CD14-positive monocyte (primary cell): ENCODE results near the gene SLC25A36. TPM values are rescaled to one million over a fixed set of nuclear protein-coding genes. Genes with fewer than 3 reads are reported as not detected.

Source experiments
- DNase-seq, 3 donors: peaks; one replicate each; pipeline ENCODE4 v3.0.0-alpha.2; 2011 to 2022
- H2AFZ ChIP-seq: 2 replicates; pipeline ENCODE4 v1.6.0; 2012; ENCODE audit warnings: mild to moderate bottlenecking, low read depth, low read length, inconsistent platforms; ENCODE audit not compliant: insufficient read depth, poor library complexity, severe bottlenecking
- H3K27ac ChIP-seq, 2 donors: 1 replicate in 1 of 2; 2 replicates in 1 of 2; pipeline ENCODE4 v1.5.1; 2012 to 2013; ENCODE audit warnings: low read length in 2 of 2, control low read depth in 1 of 2, inconsistent platforms in 1 of 2, low read depth in 1 of 2, mild to moderate bottlenecking in 1 of 2
- H3K27me3 ChIP-seq, 2 donors: one replicate each; pipeline versions ENCODE4 v1.6.0 to v1.6.1; 2011 to 2013; ENCODE audit warnings: low read length in 2 of 2; ENCODE audit not compliant: control insufficient read depth in 2 of 2, insufficient read depth in 2 of 2
- H3K36me3 ChIP-seq, 2 donors: replicated peaks in 1 of 2; 1 replicate in 1 of 2; 2 replicates in 1 of 2; pipeline versions ENCODE4 v1.5.1 to v1.6.1; 2012 to 2013; ENCODE audit warnings: low read length in 2 of 2, control low read depth in 1 of 2, inconsistent platforms in 1 of 2, mild to moderate bottlenecking in 1 of 2; ENCODE audit not compliant: insufficient read depth in 2 of 2, control insufficient read depth in 1 of 2
- H3K4me1 ChIP-seq, 2 donors: 1 replicate in 1 of 2; 2 replicates in 1 of 2; pipeline versions ENCODE4 v1.5.1 to v1.6.1; 2012 to 2013; ENCODE audit warnings: low read length in 2 of 2, control low read depth in 1 of 2, inconsistent platforms in 1 of 2, mild to moderate bottlenecking in 1 of 2, moderate library complexity in 1 of 2; ENCODE audit not compliant: insufficient read depth in 2 of 2, control insufficient read depth in 1 of 2
- H3K4me2 ChIP-seq: replicated peaks from 2 replicates; pipeline ENCODE3; 2012; ENCODE audit warnings: low read length, moderate library complexity, mild to moderate bottlenecking; ENCODE audit not compliant: poor library complexity, severe bottlenecking; ENCODE audit errors: extremely low read depth
- H3K4me3 ChIP-seq, 3 experiments: fragments of 200-600 bp in 1 of 3; sonication (generic) in 1 of 3; replicated peaks in 1 of 3; 1 replicate in 2 of 3; 2 replicates in 1 of 3; pipeline ENCODE4 v1.5.1; 2011 to 2013; ENCODE audit warnings: low read length in 3 of 3, mild to moderate bottlenecking in 3 of 3, control low read depth in 2 of 3, low read depth in 2 of 3, inconsistent platforms in 1 of 3, moderate library complexity in 1 of 3
- H3K79me2 ChIP-seq: 2 replicates; pipeline ENCODE4 v1.6.0; 2012; ENCODE audit warnings: mild to moderate bottlenecking, control low read depth, inconsistent platforms, low read length, moderate library complexity; ENCODE audit not compliant: insufficient read depth
- H3K9ac ChIP-seq: 2 replicates; pipeline ENCODE4 v1.6.0; 2017; ENCODE audit warnings: low read length, mild to moderate bottlenecking; ENCODE audit not compliant: insufficient read depth, poor library complexity, severe bottlenecking
- H3K9me3 ChIP-seq, 2 donors: replicated peaks in 1 of 2; 1 replicate in 1 of 2; 2 replicates in 1 of 2; pipeline versions ENCODE4 v1.5.1 to v1.6.1; 2012 to 2013; ENCODE audit warnings: low read length in 2 of 2, control low read depth in 1 of 2; ENCODE audit not compliant: control insufficient read depth in 1 of 2, insufficient read depth in 1 of 2
- H4K20me1 ChIP-seq: 2 replicates; pipeline ENCODE4 v1.6.0; 2012; ENCODE audit warnings: mild to moderate bottlenecking, low read length, control low read depth, moderate library complexity; ENCODE audit not compliant: insufficient read depth
- H3K27ac Mint-ChIP-seq, 7 donors: one replicate each; pipeline ENCODE4 v1.8.0; 2020; ENCODE audit warnings: mild to moderate bottlenecking in 7 of 7, mixed read lengths in 7 of 7, moderate library complexity in 6 of 7, inconsistent platforms in 2 of 7
- H3K27me3 Mint-ChIP-seq, 3 donors: one replicate each; pipeline ENCODE4 v1.8.0; 2021 to 2022; ENCODE audit warnings: low read depth in 3 of 3, mild to moderate bottlenecking in 3 of 3, mixed read lengths in 3 of 3, moderate library complexity in 3 of 3, inconsistent platforms in 1 of 3
- H3K36me3 Mint-ChIP-seq, 2 donors: one replicate each; pipeline ENCODE4 v1.8.0; 2020; ENCODE audit warnings: mixed read lengths in 2 of 2, inconsistent platforms in 1 of 2, mild to moderate bottlenecking in 1 of 2
- H3K4me1 Mint-ChIP-seq: one replicate; pipeline ENCODE4 v1.8.0; 2020; ENCODE audit warnings: mild to moderate bottlenecking, mixed read lengths
- H3K4me3 Mint-ChIP-seq, 2 donors: one replicate each; pipeline ENCODE4 v1.8.0; 2020; ENCODE audit warnings: mild to moderate bottlenecking in 2 of 2, mixed read lengths in 2 of 2, moderate library complexity in 1 of 2
- H3K9me3 Mint-ChIP-seq, 7 donors: one replicate each; pipeline ENCODE4 v1.8.0; 2020 to 2022; ENCODE audit warnings: mixed read lengths in 7 of 7, mild to moderate bottlenecking in 6 of 7, moderate library complexity in 6 of 7, inconsistent platforms in 2 of 7
- CTCF ChIP-seq: fragments of 200-600 bp; IDR thresholded peaks from one replicate; pipeline ENCODE4 v1.8.0; 2022; ENCODE audit warnings: antibody characterized with exemption, mild to moderate bottlenecking
- WGBS: methylation state at CpG from one replicate; pipeline ENCODE4 v1.1.5; 2013; ENCODE audit warnings: missing lambda C conversion rate; ENCODE audit not compliant: insufficient coverage; 5-methylcytosine and 5-hydroxymethylcytosine counted together
- intact Hi-C, 2 donors: fragments of 100-400 bp; cut with micrococcal nuclease; formaldehyde crosslinking; loops; one replicate each; pipeline versions ENCODE4 v1.15.0 to v1.15.1; 2023
- polyA plus RNA-seq, 3 donors: library from polyadenylated mRNA; depleted of rRNA in 1 of 3; unstranded in 2 of 3; stranded (reverse) in 1 of 3; fragments of 300-500 nt in 2 of 3; fragments of >200 nt in 1 of 3; fragmentation: Illumina TruSeq in 2 of 3; gene quantifications; 1 replicate in 2 of 3; 2 replicates in 1 of 3; pipeline ENCODE4 v1.2.3, GENCODE V29; 2012 to 2021

The SLC25A36 gene
- polyA plus RNA-seq, 3 donors, result 20.4 to 30.3 (median 20.6) TPM

DNA sequence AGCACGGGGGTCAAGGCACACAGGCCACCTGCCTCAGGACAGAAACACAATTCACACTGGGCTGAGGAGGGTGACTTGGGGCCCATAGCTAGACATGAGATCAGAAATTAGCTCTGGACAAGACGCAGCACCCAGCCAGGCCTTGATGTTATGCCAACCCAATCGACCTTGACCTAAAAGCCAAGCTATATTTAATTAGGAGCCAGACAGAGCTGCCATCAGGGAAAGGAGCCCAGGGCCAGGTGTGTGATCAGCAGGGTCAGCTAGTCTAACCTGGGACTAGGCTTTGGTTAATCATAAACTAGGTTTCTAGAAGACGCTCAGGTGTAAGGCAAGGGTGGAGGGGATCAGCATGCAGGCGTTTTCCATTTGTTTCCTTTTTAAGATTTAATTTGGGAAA, 23.9 kb upstream of the SLC25A36 start:
- Histone ChIP-seq H3K27ac (no peak overlapping the region), H2AFZ (no peak overlapping the region), H3K4me2 (no peak overlapping the region), H3K4me3 (no peak overlapping the region), H3K36me3 (no peaks in the 10 kb centered on the region), H3K27me3 (no peaks in the 10 kb centered on the region), H3K4me1 (no peaks in the 10 kb centered on the region), H3K79me2 (no peaks in the 10 kb centered on the region), H3K9me3 (no peaks in the 10 kb centered on the region), H4K20me1 (no peaks in the 10 kb centered on the region), H3K9ac (no peak overlapping the region)
- H3K36me3 Mint-ChIP-seq, result no peaks in the 10 kb centered on the region
- intact Hi-C loops, result no loop called here
- DNase-seq, result no peak
- H3K27ac Mint-ChIP-seq, result no peak overlapping the region
- no peak for TF ChIP-seq CTCF
- WGBS, result 100% methylated on average over 2 of the region's 5 CpGs
- H3K4me1 Mint-ChIP-seq, result no peaks in the 10 kb centered on the region
- peaks cover 0 to 3% (median 2%) of the 10 kb centered on the region in 3 donors for H3K27me3 Mint-ChIP-seq
- H3K9me3 Mint-ChIP-seq, result no peaks in the 10 kb centered on the region
- H3K4me3 Mint-ChIP-seq, result no peak overlapping the region

DNA sequence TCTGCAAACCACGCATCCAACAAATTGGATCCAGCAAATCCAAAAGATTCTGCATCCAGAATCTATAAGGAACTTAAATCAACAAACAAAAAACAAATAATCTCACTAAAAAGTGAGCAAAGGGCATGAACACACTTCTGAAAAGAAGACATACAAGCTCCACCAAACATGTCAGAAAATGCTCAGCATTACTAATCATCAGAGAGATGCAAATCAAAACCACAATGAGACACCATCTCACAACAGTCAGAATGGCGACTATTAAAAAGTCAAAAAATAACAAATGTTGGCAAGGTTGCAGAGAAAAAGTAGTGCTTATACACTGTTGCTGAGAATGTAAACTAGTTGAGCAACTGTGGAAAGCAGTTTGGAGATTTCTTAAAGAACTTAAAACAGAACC, 21.6 kb upstream of the SLC25A36 start:
- TF ChIP-seq CTCF, result no peak
- H4K20me1 ChIP-seq, result no peaks in the 10 kb centered on the region
- intact Hi-C loops, result loop anchor here in 1 of 2 donors (10.0 kb wide), 1 partner anchor 55 kb away; no protein-coding TSS in a partner anchor
- no peak overlapping the region for H3K27ac ChIP-seq
- no peaks in the 10 kb centered on the region for H3K9me3 ChIP-seq
- no peaks in the 10 kb centered on the region for H3K4me1 ChIP-seq
- H3K9me3 Mint-ChIP-seq, result peaks cover 0 to 1% (median 0%) of the 10 kb centered on the region in 7 donors
- H3K4me1 Mint-ChIP-seq, result no peaks in the 10 kb centered on the region
- no peaks in the 10 kb centered on the region for H3K36me3 Mint-ChIP-seq
- H3K36me3 ChIP-seq, result no peaks in the 10 kb centered on the region
- H3K9ac ChIP-seq, result no peak overlapping the region
- H3K79me2 ChIP-seq, result no peaks in the 10 kb centered on the region
- no peak for DNase-seq
- H2AFZ ChIP-seq, result no peak overlapping the region
- H3K4me2 ChIP-seq, result no peak overlapping the region
- H3K27me3 ChIP-seq, result no peaks in the 10 kb centered on the region
- H3K4me3 Mint-ChIP-seq, result no peak overlapping the region
- peaks cover 0 to 3% (median 2%) of the 10 kb centered on the region in 3 donors for H3K27me3 Mint-ChIP-seq
- H3K27ac Mint-ChIP-seq, result no peak overlapping the region
- 90% methylated on average over 1 of the region's 2 CpGs for WGBS
- no peak overlapping the region for H3K4me3 ChIP-seq
